Astrocyte of the spinal cord (primary cell): Measurements from ENCODE around the gene FKBP9.
"Not testable (repeated sequence)": the region's sequence is repeated elsewhere in the genome, so short reads cannot be mapped to it uniquely, and the experiment has no call there.

ENCODE experiments used
- DNase-seq: peaks from one replicate; pipeline ENCODE4 v3.0.0; 2011; ENCODE audit warnings: low read depth, low spot score
- H3K4me3 ChIP-seq: 2 replicates; pipeline ENCODE4 v1.5.1; 2011; ENCODE audit warnings: low read depth, mild to moderate bottlenecking, low read length, moderate library complexity
- CTCF ChIP-seq: IDR thresholded peaks from 2 replicates; pipeline ENCODE4 v1.5.1; 2012; ENCODE audit warnings: low read depth, mild to moderate bottlenecking, low read length, inconsistent platforms
- in situ Hi-C: cut with HindIII; loops from 2 replicates; pipeline ENCODE4 v1.10.0; 2017; ENCODE audit warnings: low sequenced_read_pairs

Gene FKBP9

GRCh38 chr7:32952876-32953275, 4.4 kb upstream of the FKBP9 start:
- no peak for TF ChIP-seq CTCF
- in situ Hi-C loops = no loop called here
- no peak for DNase-seq
- no peak overlapping the region for H3K4me3 ChIP-seq

- peak overlapping the region; percentile 78 for H3K4me3 ChIP-seq
- TF ChIP-seq CTCF = no peak
Measured at GRCh38 chr7:32958046-32959025, 1.1 kb downstream of the FKBP9 start.

GRCh38 chr7:32963880-32964301, 6.7 kb downstream of the FKBP9 start:
- in situ Hi-C loops, H3K4me3 ChIP-seq, DNase-seq: not testable (repeated sequence)

More at GRCh38 chr7:32958046-32959025, 1.1 kb downstream of the FKBP9 start:
- in situ Hi-C loops = no loop called here
- DNase-seq = peak; percentile 47

GRCh38 chr7:32964461-32965159, 7.4 kb downstream of the FKBP9 start:
- peak; percentile 26 for DNase-seq
- in situ Hi-C loops, H3K4me3 ChIP-seq: not testable (repeated sequence)

- in situ Hi-C loops, DNase-seq, H3K4me3 ChIP-seq: not testable (repeated sequence)
Measured at GRCh38 chr7:32966489-32967267, 9.4 kb downstream of the FKBP9 start.

GRCh38 chr7:32967268-32967582, 10.0 kb downstream of the FKBP9 start:
- in situ Hi-C loops, H3K4me3 ChIP-seq, DNase-seq: not testable (repeated sequence)

GRCh38 chr7:32971967-32972366, 14.7 kb downstream of the FKBP9 start:
- in situ Hi-C loops, DNase-seq, H3K4me3 ChIP-seq: not testable (repeated sequence)

GRCh38 chr7:32977159-32977558, 19.9 kb downstream of the FKBP9 start:
- H3K4me3 ChIP-seq, DNase-seq, in situ Hi-C loops: not testable (repeated sequence)

GRCh38 chr7:32979246-32979645, 22.0 kb downstream of the FKBP9 start:
- DNase-seq = peak; percentile 79
- H3K4me3 ChIP-seq, in situ Hi-C loops: not testable (repeated sequence)

GRCh38 chr7:32979902-32980301, 22.7 kb downstream of the FKBP9 start:
- in situ Hi-C loops, H3K4me3 ChIP-seq: not testable (repeated sequence)
- peak; percentile 13 for DNase-seq

GRCh38 chr7:32988148-32988547, 30.9 kb downstream of the FKBP9 start:
- H3K4me3 ChIP-seq, DNase-seq, in situ Hi-C loops: not testable (repeated sequence)

- in situ Hi-C loops, H3K4me3 ChIP-seq: not testable (repeated sequence)
- DNase-seq = peak; percentile 22
Measured at GRCh38 chr7:32991068-32991585, 33.9 kb downstream of the FKBP9 start.

- in situ Hi-C loops, H3K4me3 ChIP-seq: not testable (repeated sequence)
Measured at GRCh38 chr7:32991975-32992700, 34.9 kb downstream of the FKBP9 start.

GRCh38 chr7:32992750-32993149, 35.5 kb downstream of the FKBP9 start:
- in situ Hi-C loops, H3K4me3 ChIP-seq, DNase-seq: not testable (repeated sequence)

More at GRCh38 chr7:32991975-32992700, 34.9 kb downstream of the FKBP9 start:
- DNase-seq = not testable (repeated sequence)
